Medulla oblongata (tissue), 1 donor: Measurements from ENCODE around the gene TMEM135.
A peak's percentile ranks its signal among the peaks of the same experiment; 100 is the strongest.
"Not testable (repeated sequence)": the region's sequence is repeated elsewhere in the genome, so short reads cannot be mapped to it uniquely, and the experiment has no call there.

Experiments
- DNase-seq: peaks from one replicate; pipeline ENCODE4 v3.0.0-alpha.2; 2015; ENCODE audit errors: extremely low spot score

Gene TMEM135

GRCh38 chr11:87020764-87021365 is 16.9 kb upstream of the TMEM135 start:
- no peak for DNase-seq

- DNase-seq = no peak
Observed at GRCh38 chr11:87022254-87022653, 15.5 kb upstream of the TMEM135 start.

GRCh38 chr11:87022738-87023137 is 15.0 kb upstream of the TMEM135 start:
- DNase-seq = no peak

- not testable (repeated sequence) for DNase-seq
Observed at GRCh38 chr11:87026415-87026814, 11.3 kb upstream of the TMEM135 start.

- no peak for DNase-seq
Observed at GRCh38 chr11:87030458-87031054, 7.2 kb upstream of the TMEM135 start.

GRCh38 chr11:87031433-87032170 is 6.1 kb upstream of the TMEM135 start:
- no peak for DNase-seq

GRCh38 chr11:87033561-87033960 is 4.2 kb upstream of the TMEM135 start:
- DNase-seq = no peak

GRCh38 chr11:87035976-87036583 is 1.7 kb upstream of the TMEM135 start:
- DNase-seq = no peak

- peak; percentile 43 for DNase-seq
Observed at GRCh38 chr11:87036756-87037449, 831 bp upstream of the TMEM135 start.

- DNase-seq = peak; percentile 35
Observed at GRCh38 chr11:87038235-87038977, 672 bp downstream of the TMEM135 start.

- no peak for DNase-seq
Observed at GRCh38 chr11:87039371-87039770, 1.6 kb downstream of the TMEM135 start.

- DNase-seq = no peak
Observed at GRCh38 chr11:87043894-87044293, 6.2 kb downstream of the TMEM135 start.

- no peak for DNase-seq
Observed at GRCh38 chr11:87046824-87047223, 9.1 kb downstream of the TMEM135 start.

GRCh38 chr11:87056091-87056490 is 18.4 kb downstream of the TMEM135 start:
- DNase-seq = no peak

- DNase-seq = no peak
Observed at GRCh38 chr11:87057749-87058148, 20.0 kb downstream of the TMEM135 start.

GRCh38 chr11:87059596-87060390 is 22.1 kb downstream of the TMEM135 start:
- DNase-seq = no peak

GRCh38 chr11:87061766-87062165 is 24.0 kb downstream of the TMEM135 start:
- no peak for DNase-seq

- DNase-seq = no peak
Observed at GRCh38 chr11:87063982-87064381, 26.2 kb downstream of the TMEM135 start.

GRCh38 chr11:87072787-87073186 is 35.1 kb downstream of the TMEM135 start:
- no peak for DNase-seq

GRCh38 chr11:87076260-87076783 is 38.6 kb downstream of the TMEM135 start:
- no peak for DNase-seq
